ENCODE results near the gene SNX1.

- no peak for TF ChIP-seq CTCF (conservative IDR thresholded peaks at IDR 0.05 in 1 of 2, IDR thresholded peaks at IDR 0.05 in 1 of 2; ENCODE audit: low read depth in 1 of 2, low read length in 2 of 2)
- TF ChIP-seq EZH2 (IDR thresholded peaks at IDR 0.05; ENCODE audit: low read length, missing control alignments): no peak
Observed at GRCh38 chr15:64134345-64134829, 38.6 kb downstream of the SNX1 start.
